HepG2 (cell line): ENCODE measurements around the gene TARM1.

Experiments used
- ATF2 ChIP-seq: sonication (generic); formaldehyde crosslinking; IDR thresholded peaks from 2 replicates; pipeline ENCODE4 v1.4.0; 2020; ENCODE audit warnings: missing genetic modification reagents
- GABPA ChIP-seq, 2 experiments: IDR thresholded peaks; 2 replicates each; pipeline ENCODE4 v1.6.1; 2011 to 2016; ENCODE audit warnings: low read depth in 2 of 2, low read length in 1 of 2, missing biosample characterization in 1 of 2, missing genetic modification characterization in 1 of 2
- JUNB ChIP-seq: sonication (generic); formaldehyde crosslinking; IDR thresholded peaks from 2 replicates; pipeline ENCODE4 v1.8.0; 2022; ENCODE audit warnings: missing genetic modification reagents, mild to moderate bottlenecking, borderline replicate concordance
- MLXIP ChIP-seq: sonication (generic); formaldehyde crosslinking; IDR thresholded peaks from 2 replicates; pipeline ENCODE4 v1.9.0; 2021; ENCODE audit warnings: missing genetic modification reagents, borderline replicate concordance

- no peak for TF ChIP-seq MLXIP (CRISPR knock-in tag)
- no peak for TF ChIP-seq ATF2 (CRISPR knock-in tag)
- no peak for TF ChIP-seq JUNB
- TF ChIP-seq GABPA (IDR thresholded peaks at IDR 0.05; ENCODE audit: low read depth, low read length) = no peak
- no peak for TF ChIP-seq GABPA (CRISPR knock-in tag; IDR thresholded peaks at IDR 0.05; ENCODE audit: low read depth)
Observed at GRCh38 chr19:54084410-54084809, 3.2 kb upstream of the TARM1 start.
